Measurements from ENCODE around the gene EIF6. TPM values are rescaled to one million over a fixed set of nuclear protein-coding genes. Genes with fewer than 3 reads are reported as not detected.

Gene EIF6
- total RNA-seq, 1 donor from 2014 or later = 124 TPM

- Histone ChIP-seq H3K27me3 (no peaks in the 10 kb centered on the region), H3K4me1 (peaks cover 32% of the 10 kb centered on the region), H3K36me3 (no peaks in the 10 kb centered on the region), H3K27ac (no peak overlapping the region), H3K4me3 (no peak overlapping the region), H3K9me3 (no peaks in the 10 kb centered on the region)
- DNase-seq (ENCODE audit: extremely low spot score in 2 of 2) = no peak
- TF ChIP-seq POLR2A (IDR thresholded peaks at IDR 0.05) = no peak
- TF ChIP-seq POLR2AphosphoS5 (IDR thresholded peaks at IDR 0.05; ENCODE audit: insufficient read depth in 1 of 2, low read depth in 1 of 2) = no peak
- no peak for TF ChIP-seq CTCF (IDR thresholded peaks at IDR 0.05)
- intact Hi-C loops (cut with DNase I) = no loop called here
Observed at GRCh38 chr20:35311822-35312221, 27.2 kb upstream of the EIF6 start.

- Histone ChIP-seq H3K36me3 (no peaks in the 10 kb centered on the region), H3K27me3 (no peaks in the 10 kb centered on the region), H3K4me1 (peaks cover 36% of the 10 kb centered on the region), H3K9me3 (no peaks in the 10 kb centered on the region), H3K27ac (no peak overlapping the region), H3K4me3 (no peak overlapping the region)
- DNase-seq (ENCODE audit: extremely low spot score in 2 of 2) = no peak
- intact Hi-C loops (cut with DNase I) = no loop called here
- TF ChIP-seq POLR2AphosphoS5 (IDR thresholded peaks at IDR 0.05; ENCODE audit: insufficient read depth in 1 of 2, low read depth in 1 of 2) = peak in 1 of 2 donors; percentile 37
- TF ChIP-seq CTCF (IDR thresholded peaks at IDR 0.05) = no peak
Observed at GRCh38 chr20:35311409-35311808, 26.8 kb upstream of the EIF6 start.

- no peak overlapping the region for H3K4me3 ChIP-seq
- H3K4me1 ChIP-seq = peaks cover 64% of the 10 kb centered on the region
- H3K9me3 ChIP-seq = no peaks in the 10 kb centered on the region
- peak; percentile 47 to 83 for TF ChIP-seq POLR2AphosphoS5 (IDR thresholded peaks at IDR 0.05; ENCODE audit: insufficient read depth in 1 of 2, low read depth in 1 of 2)
- no peak for TF ChIP-seq CTCF (IDR thresholded peaks at IDR 0.05)
- DNase-seq (ENCODE audit: extremely low spot score in 2 of 2) = no peak
- intact Hi-C loops (cut with DNase I) = loop anchor here (5.0 kb wide), 1 partner anchor 139 kb away; no protein-coding TSS in a partner anchor
- H3K27me3 ChIP-seq = no peaks in the 10 kb centered on the region
- H3K36me3 ChIP-seq = no peaks in the 10 kb centered on the region
- peak overlapping the region; percentile 75 for H3K27ac ChIP-seq
Observed at GRCh38 chr20:35307666-35308653, 23.4 kb upstream of the EIF6 start.

- no peaks in the 10 kb centered on the region for H3K27me3 ChIP-seq
- H3K9me3 ChIP-seq = no peaks in the 10 kb centered on the region
- H3K36me3 ChIP-seq = no peaks in the 10 kb centered on the region
- peak overlapping the region; percentile 75 for H3K27ac ChIP-seq
- TF ChIP-seq POLR2AphosphoS5 (IDR thresholded peaks at IDR 0.05; ENCODE audit: insufficient read depth in 1 of 2, low read depth in 1 of 2) (peak; percentile 35 to 53), POLR2A (IDR thresholded peaks at IDR 0.05) (no peak), CTCF (IDR thresholded peaks at IDR 0.05) (peak in 2 of 3 experiments; percentile 14 to 20)
- DNase-seq (ENCODE audit: extremely low spot score in 2 of 2) = no peak
- no peak overlapping the region for H3K4me3 ChIP-seq
- peaks cover 64% of the 10 kb centered on the region for H3K4me1 ChIP-seq
- intact Hi-C loops (cut with DNase I) = loop anchor here (5.0 kb wide), 1 partner anchor 140 kb away; no protein-coding TSS in a partner anchor
Observed at GRCh38 chr20:35306931-35307517, 22.5 kb upstream of the EIF6 start.
